Amygdala (tissue), 56 donors: Measurements from ENCODE around the gene CACNA1D.
"Not testable (repeated sequence)": the region's sequence is repeated elsewhere in the genome, so short reads cannot be mapped to it uniquely, and the experiment has no call there.

Source experiments
- DNase-seq, 56 donors: peaks; one replicate each; lab custom pipeline; 2025; lab: John Stamatoyannopoulos, UW

The CACNA1D gene

GRCh38 chr3:53645754-53646153, 151.3 kb downstream of the CACNA1D start:
- DNase-seq: no peak

- no peak for DNase-seq
Observed at GRCh38 chr3:53646723-53647122, 152.3 kb downstream of the CACNA1D start.

DNA sequence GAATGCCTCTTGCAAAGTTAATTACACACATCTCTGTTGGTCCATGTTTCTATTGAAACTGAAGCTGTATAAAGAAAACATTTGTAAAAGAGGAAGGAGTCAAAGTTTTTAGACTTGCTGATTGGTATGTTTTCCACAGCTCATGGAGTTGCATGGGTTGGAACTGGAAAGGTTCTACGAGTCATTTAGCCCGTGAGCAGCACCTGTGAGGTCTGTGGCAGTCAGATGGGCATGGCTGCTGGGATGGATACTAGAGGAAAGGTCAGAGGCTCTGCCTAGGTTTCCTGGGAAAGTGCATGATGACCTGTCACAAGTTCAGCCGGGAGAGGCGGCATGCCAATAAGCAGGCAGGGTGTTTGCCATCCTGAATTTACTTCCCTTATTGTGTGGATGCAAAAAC, 155.4 kb downstream of the CACNA1D start:
- DNase-seq: no peak

- DNase-seq: no peak
Observed at GRCh38 chr3:53650424-53650823, 156.0 kb downstream of the CACNA1D start.

- DNase-seq: no peak
Observed at GRCh38 chr3:53650928-53651661, 156.7 kb downstream of the CACNA1D start.

DNA sequence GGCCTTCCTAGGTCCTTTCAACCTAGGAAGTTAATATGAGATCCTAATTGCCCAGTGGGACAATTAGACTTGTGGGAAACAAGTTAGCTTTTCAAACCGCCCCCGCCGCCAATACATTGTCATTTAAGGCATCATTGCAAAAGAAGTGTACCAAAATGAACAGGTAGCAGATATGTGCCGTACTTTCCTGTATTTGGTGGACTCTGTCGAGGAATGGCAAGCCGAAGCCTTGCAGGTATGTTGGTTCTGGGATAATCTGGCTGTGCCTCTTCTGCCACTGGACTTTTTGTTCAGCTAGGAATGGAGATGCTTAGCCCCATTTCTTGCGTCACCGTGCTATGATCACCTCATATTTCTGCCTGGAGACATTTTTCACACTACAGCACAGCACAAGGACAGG, 157.5 kb downstream of the CACNA1D start:
- DNase-seq: no peak

- no peak for DNase-seq
Observed at GRCh38 chr3:53657651-53658050, 163.2 kb downstream of the CACNA1D start.

DNA sequence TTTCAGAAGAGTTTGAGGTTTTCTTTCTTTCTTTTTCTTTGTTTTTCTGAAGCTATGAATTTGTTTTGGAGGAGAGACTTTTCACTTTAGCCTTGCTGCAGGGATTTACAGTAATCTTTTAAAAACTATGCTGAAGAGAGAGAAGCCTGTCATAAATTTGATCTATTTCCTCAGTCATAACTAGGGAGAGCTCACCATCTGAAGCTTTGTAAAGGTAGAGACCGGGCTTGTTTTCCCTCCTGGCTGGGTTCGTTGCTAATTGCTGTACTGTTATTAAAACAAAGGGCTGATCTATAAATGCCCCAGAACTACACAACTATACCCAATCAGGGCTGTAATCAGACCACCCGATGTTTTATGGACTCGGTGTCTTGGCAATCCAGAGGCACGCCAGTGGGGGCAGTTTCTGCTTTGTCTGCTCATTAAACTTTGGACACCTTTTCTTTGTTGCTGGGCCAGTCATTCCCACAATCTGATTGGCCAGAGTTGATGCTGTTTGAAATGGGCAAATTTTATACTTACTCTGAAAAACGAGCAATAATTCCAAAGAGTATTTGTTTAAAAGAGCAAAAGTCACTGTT, 164.3 kb downstream of the CACNA1D start:
- no peak for DNase-seq

- no peak for DNase-seq
Observed at GRCh38 chr3:53659996-53660395, 165.6 kb downstream of the CACNA1D start.

DNA sequence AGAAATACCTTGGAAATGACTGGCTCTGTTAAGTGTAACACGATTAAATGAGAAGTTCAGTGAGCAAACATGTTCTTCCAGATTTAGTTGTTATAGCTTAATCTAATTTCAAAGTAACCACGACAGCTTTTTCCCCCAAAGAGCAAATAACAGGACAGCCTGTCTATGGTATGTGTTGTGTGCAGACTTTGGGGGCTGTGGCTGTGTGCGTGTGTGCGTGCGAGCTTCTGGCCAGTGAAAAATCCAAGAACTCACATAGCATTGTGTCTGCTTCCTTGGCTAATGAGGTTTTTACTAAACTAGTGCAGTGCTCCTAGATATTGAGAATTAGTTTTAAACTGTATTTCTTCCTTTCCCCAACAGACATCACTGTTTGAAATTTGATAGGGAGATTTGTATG, 167.1 kb downstream of the CACNA1D start:
- DNase-seq: no peak

- not testable (repeated sequence) for DNase-seq
Observed at GRCh38 chr3:53664812-53665211, 170.4 kb downstream of the CACNA1D start.

DNA sequence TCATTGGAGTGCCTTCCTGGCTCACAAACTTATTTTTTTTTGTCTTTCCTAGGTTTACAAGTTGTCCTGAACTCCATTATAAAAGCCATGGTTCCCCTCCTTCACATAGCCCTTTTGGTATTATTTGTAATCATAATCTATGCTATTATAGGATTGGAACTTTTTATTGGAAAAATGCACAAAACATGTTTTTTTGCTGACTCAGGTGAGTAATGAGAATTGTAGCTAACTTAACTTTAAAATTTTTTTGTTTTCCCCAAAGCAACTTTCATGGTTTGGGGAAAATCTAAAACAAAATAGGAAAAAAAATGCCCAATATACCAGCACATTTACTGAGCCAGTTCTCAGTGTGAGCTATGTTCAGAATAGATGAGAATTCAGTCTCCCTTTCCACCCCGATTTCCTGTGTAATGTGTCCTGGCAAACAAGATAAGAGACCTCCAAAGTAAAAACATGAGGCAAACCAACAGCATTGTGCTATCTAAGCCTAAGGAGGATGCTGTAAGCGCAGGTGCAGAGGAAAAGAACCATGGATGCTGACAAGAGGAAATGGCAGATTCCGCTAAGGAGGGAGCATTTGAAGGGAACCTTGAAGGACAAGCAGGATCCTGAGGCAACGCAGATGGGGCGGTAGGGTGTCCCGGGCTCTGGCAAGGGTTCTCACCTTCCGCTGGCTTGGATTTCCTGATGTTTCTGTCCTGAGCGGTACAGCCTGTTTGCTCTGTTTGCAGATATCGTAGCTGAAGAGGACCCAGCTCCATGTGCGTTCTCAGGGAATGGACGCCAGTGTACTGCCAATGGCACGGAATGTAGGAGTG, 171.4 kb downstream of the CACNA1D start:
- DNase-seq: no peak

DNA sequence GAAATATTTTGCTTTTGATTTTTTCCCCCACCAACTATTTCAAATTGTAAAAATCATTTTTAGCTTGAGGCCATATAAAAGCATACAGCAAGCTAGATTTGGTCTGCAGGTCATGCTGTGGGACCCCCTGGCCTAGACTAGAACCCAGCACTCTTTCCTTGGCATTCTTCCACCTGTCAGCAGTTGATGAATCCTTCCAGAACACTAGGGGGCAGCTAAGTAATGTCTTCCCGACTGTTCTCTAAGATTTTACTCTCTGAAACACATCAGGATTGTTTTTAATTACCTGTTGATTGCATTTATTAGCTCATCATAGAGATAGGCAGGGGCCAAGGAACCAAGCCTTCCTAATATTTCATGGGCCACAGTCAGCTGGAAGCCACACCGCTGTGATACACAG, 174.5 kb downstream of the CACNA1D start:
- DNase-seq: no peak

GRCh38 chr3:53670721-53671120, 176.3 kb downstream of the CACNA1D start:
- no peak for DNase-seq

- DNase-seq: no peak
Observed at GRCh38 chr3:53671192-53671960, 177.0 kb downstream of the CACNA1D start.

- DNase-seq: no peak
Observed at GRCh38 chr3:53671961-53672299, 177.5 kb downstream of the CACNA1D start.

DNA sequence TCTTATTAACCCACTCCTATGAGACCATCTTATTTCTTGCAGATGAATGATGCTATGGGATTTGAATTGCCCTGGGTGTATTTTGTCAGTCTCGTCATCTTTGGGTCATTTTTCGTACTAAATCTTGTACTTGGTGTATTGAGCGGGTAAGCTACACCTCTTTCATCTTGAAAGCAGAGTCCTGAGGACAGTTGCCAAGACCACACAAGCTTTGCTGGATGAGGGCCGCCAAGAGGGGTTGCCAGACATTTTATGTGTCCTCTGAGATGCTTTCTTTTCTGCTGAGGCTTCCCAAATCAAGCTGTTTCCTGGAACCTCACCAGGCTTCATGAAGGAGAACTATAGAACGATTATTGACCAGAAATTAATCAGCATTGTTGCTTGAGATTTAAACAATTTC, 178.6 kb downstream of the CACNA1D start:
- DNase-seq: no peak

DNA sequence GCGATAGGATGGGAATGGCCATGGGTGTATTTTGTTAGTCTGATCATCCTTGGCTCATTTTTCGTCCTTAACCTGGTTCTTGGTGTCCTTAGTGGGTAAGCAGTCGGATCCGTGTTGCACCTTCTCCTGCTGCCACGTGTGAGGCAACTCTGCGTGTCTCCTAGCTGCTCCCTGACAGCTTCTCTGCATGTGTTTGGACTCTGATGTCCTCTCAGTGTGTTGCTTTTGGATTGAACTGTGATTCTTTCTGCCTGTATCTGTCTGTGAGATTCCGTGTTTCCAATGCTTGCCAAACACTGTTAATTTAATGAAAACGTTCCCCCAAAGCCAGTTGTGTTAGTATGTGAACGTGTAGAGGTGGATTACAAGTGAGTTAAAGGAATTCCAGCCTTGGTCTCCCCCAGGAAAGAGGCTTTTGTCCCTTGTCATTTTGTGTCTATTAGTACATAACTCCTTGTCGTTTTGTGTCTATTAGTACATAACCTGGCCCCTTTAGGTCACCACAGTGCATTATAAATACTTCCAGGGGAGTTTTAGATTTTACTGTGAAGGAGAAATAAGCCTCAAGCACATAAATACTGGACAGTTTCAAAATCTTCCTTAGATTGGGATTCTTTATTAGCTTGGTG, 179.4 kb downstream of the CACNA1D start:
- no peak for DNase-seq

DNA sequence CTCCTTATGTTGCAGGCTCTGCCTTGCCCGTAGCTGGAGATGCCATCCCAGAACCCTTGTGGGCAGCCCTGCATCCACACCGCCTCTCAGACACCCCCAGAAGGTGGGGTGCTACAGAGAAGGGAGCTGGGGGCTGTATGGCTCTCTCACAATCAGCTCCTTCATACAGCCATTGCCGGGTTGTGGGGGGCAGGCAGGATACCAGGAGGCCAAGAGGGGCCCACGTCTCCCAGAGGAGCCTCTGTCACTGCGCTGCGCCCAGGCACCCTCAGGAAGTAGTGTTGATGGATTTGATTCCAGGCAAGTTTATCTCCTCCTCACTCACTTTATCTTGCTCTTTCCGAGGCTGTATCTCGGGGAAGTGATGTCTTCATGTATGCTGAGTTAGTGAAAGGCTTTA, 180.2 kb downstream of the CACNA1D start:
- peak in 1 of 56 donors; percentile 14 for DNase-seq

- DNase-seq: no peak
Observed at GRCh38 chr3:53675022-53675697, 180.7 kb downstream of the CACNA1D start.
